Measurements from ENCODE around the gene SORCS3.

DNA sequence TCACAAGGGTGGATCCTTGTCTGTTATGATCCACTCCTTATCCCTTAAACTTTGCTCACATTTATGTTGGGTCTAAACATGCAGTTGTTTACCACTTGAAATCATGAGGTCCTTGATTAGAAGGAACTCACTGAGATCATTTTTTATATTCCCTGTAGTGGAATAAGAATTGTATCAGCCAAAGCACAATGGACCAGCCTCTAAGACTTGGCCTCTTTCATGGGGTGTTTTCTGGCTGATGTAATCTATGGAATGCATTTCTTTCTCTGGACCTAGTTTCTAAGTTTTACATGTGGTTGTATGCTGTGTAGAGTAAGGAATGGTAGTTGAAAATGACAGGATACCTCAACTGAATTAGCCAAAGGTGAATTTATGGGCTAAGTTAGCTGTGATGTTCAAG lies 376.6 kb downstream of the SORCS3 start:
- TF ChIP-seq, protein P1, sequence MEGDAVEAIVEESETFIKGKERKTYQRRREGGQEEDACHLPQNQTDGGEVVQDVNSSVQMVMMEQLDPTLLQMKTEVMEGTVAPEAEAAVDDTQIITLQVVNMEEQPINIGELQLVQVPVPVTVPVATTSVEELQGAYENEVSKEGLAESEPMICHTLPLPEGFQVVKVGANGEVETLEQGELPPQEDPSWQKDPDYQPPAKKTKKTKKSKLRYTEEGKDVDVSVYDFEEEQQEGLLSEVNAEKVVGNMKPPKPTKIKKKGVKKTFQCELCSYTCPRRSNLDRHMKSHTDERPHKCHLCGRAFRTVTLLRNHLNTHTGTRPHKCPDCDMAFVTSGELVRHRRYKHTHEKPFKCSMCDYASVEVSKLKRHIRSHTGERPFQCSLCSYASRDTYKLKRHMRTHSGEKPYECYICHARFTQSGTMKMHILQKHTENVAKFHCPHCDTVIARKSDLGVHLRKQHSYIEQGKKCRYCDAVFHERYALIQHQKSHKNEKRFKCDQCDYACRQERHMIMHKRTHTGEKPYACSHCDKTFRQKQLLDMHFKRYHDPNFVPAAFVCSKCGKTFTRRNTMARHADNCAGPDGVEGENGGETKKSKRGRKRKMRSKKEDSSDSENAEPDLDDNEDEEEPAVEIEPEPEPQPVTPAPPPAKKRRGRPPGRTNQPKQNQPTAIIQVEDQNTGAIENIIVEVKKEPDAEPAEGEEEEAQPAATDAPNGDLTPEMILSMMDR (conservative IDR thresholded peaks at IDR 0.05; ENCODE audit: low read length), result no peak
- no peak for TF ChIP-seq EZH2phosphoT487 (IDR thresholded peaks at IDR 0.05; ENCODE audit: borderline replicate concordance)

All from Loucy (cell line).